Mucosa of stomach (tissue), 1 donor: Measurements from ENCODE around the gene NR5A2.

Experiments
- H3K27me3 ChIP-seq: one replicate; pipeline ENCODE4 v1.7.0; 2013; ENCODE audit warnings: mild to moderate bottlenecking, low read length; ENCODE audit not compliant: control insufficient read depth, insufficient read depth
- H3K36me3 ChIP-seq: one replicate; pipeline ENCODE4 v1.7.0; 2013; ENCODE audit warnings: low read length; ENCODE audit not compliant: control insufficient read depth, insufficient read depth
- H3K4me1 ChIP-seq: one replicate; pipeline ENCODE4 v1.7.0; 2013; ENCODE audit warnings: mild to moderate bottlenecking, low read length; ENCODE audit not compliant: control insufficient read depth, insufficient read depth
- H3K4me3 ChIP-seq: one replicate; pipeline ENCODE4 v1.7.0; 2013; ENCODE audit warnings: low read length
- H3K9ac ChIP-seq: one replicate; pipeline ENCODE4 v1.7.0; 2013; ENCODE audit warnings: mild to moderate bottlenecking, low read length, moderate library complexity
- H3K9me3 ChIP-seq: one replicate; pipeline ENCODE4 v1.7.0; 2013; ENCODE audit warnings: mild to moderate bottlenecking, low read length, moderate library complexity; ENCODE audit not compliant: control insufficient read depth
- donor health status: Pancreatic carcinoma.

NR5A2 gene

GRCh38 chr1:200146100-200146499 lies 118.6 kb downstream of the NR5A2 start:
- no peaks in the 10 kb centered on the region for H3K27me3 ChIP-seq
- no peak overlapping the region for H3K9ac ChIP-seq
- H3K9me3 ChIP-seq: no peaks in the 10 kb centered on the region
- H3K4me3 ChIP-seq: no peak overlapping the region
- no peaks in the 10 kb centered on the region for H3K36me3 ChIP-seq
- peaks cover 5% of the 10 kb centered on the region for H3K4me1 ChIP-seq

- Histone ChIP-seq H3K36me3 (no peaks in the 10 kb centered on the region), H3K4me3 (no peak overlapping the region), H3K9me3 (no peaks in the 10 kb centered on the region), H3K27me3 (no peaks in the 10 kb centered on the region), H3K4me1 (peaks cover 5% of the 10 kb centered on the region), H3K9ac (no peak overlapping the region)
Observed at GRCh38 chr1:200147094-200147493, 119.6 kb downstream of the NR5A2 start.

GRCh38 chr1:200147742-200148141 lies 120.2 kb downstream of the NR5A2 start:
- Histone ChIP-seq H3K9me3 (no peaks in the 10 kb centered on the region), H3K4me1 (peaks cover 5% of the 10 kb centered on the region), H3K36me3 (no peaks in the 10 kb centered on the region), H3K4me3 (no peak overlapping the region), H3K27me3 (no peaks in the 10 kb centered on the region), H3K9ac (no peak overlapping the region)

GRCh38 chr1:200150006-200150405 lies 122.5 kb downstream of the NR5A2 start:
- no peaks in the 10 kb centered on the region for H3K9me3 ChIP-seq
- H3K36me3 ChIP-seq: no peaks in the 10 kb centered on the region

GRCh38 chr1:200150721-200151120 lies 123.2 kb downstream of the NR5A2 start:
- H3K4me1 ChIP-seq: peaks cover 9% of the 10 kb centered on the region

More at GRCh38 chr1:200150006-200150405, 122.5 kb downstream of the NR5A2 start:
- Histone ChIP-seq H3K4me3 (no peak overlapping the region), H3K4me1 (peaks cover 9% of the 10 kb centered on the region), H3K9ac (no peak overlapping the region), H3K27me3 (no peaks in the 10 kb centered on the region)

GRCh38 chr1:200152336-200152735 lies 124.8 kb downstream of the NR5A2 start:
- H3K4me3 ChIP-seq: no peak overlapping the region
- H3K9ac ChIP-seq: no peak overlapping the region
- peaks cover 9% of the 10 kb centered on the region for H3K4me1 ChIP-seq
- no peaks in the 10 kb centered on the region for H3K9me3 ChIP-seq
- no peaks in the 10 kb centered on the region for H3K36me3 ChIP-seq
- H3K27me3 ChIP-seq: no peaks in the 10 kb centered on the region

More at GRCh38 chr1:200150721-200151120, 123.2 kb downstream of the NR5A2 start:
- no peaks in the 10 kb centered on the region for H3K9me3 ChIP-seq
- H3K36me3 ChIP-seq: no peaks in the 10 kb centered on the region
- H3K4me3 ChIP-seq: no peak overlapping the region
- H3K9ac ChIP-seq: no peak overlapping the region
- H3K27me3 ChIP-seq: no peaks in the 10 kb centered on the region

- Histone ChIP-seq H3K9me3 (no peaks in the 10 kb centered on the region), H3K9ac (no peak overlapping the region), H3K36me3 (no peaks in the 10 kb centered on the region), H3K4me1 (peaks cover 9% of the 10 kb centered on the region), H3K27me3 (no peaks in the 10 kb centered on the region), H3K4me3 (no peak overlapping the region)
Observed at GRCh38 chr1:200153277-200154055, 126.0 kb downstream of the NR5A2 start.

- H3K27me3 ChIP-seq: no peaks in the 10 kb centered on the region
- no peak overlapping the region for H3K4me3 ChIP-seq
- H3K9ac ChIP-seq: no peak overlapping the region
- no peaks in the 10 kb centered on the region for H3K36me3 ChIP-seq
- H3K9me3 ChIP-seq: no peaks in the 10 kb centered on the region
- peaks cover 9% of the 10 kb centered on the region for H3K4me1 ChIP-seq
Observed at GRCh38 chr1:200154069-200154767, 126.7 kb downstream of the NR5A2 start.

GRCh38 chr1:200157715-200158114 lies 130.2 kb downstream of the NR5A2 start:
- Histone ChIP-seq H3K9me3 (no peaks in the 10 kb centered on the region), H3K27me3 (no peaks in the 10 kb centered on the region), H3K4me1 (peaks cover 5% of the 10 kb centered on the region)

GRCh38 chr1:200161801-200162200 lies 134.3 kb downstream of the NR5A2 start:
- Histone ChIP-seq H3K4me3 (no peak overlapping the region), H3K9me3 (no peaks in the 10 kb centered on the region), H3K27me3 (no peaks in the 10 kb centered on the region), H3K36me3 (no peaks in the 10 kb centered on the region), H3K9ac (no peak overlapping the region), H3K4me1 (no peaks in the 10 kb centered on the region)

More at GRCh38 chr1:200157715-200158114, 130.2 kb downstream of the NR5A2 start:
- no peak overlapping the region for H3K4me3 ChIP-seq
- H3K9ac ChIP-seq: no peak overlapping the region
- no peaks in the 10 kb centered on the region for H3K36me3 ChIP-seq

GRCh38 chr1:200162258-200162657 lies 134.7 kb downstream of the NR5A2 start:
- Histone ChIP-seq H3K27me3 (no peaks in the 10 kb centered on the region), H3K9ac (no peak overlapping the region), H3K9me3 (no peaks in the 10 kb centered on the region), H3K4me3 (no peak overlapping the region), H3K4me1 (no peaks in the 10 kb centered on the region), H3K36me3 (no peaks in the 10 kb centered on the region)

GRCh38 chr1:200162877-200163276 lies 135.4 kb downstream of the NR5A2 start:
- H3K9me3 ChIP-seq: no peaks in the 10 kb centered on the region
- H3K36me3 ChIP-seq: no peaks in the 10 kb centered on the region
- H3K4me3 ChIP-seq: no peak overlapping the region
- H3K27me3 ChIP-seq: no peaks in the 10 kb centered on the region
- H3K4me1 ChIP-seq: no peaks in the 10 kb centered on the region
- no peak overlapping the region for H3K9ac ChIP-seq
